GM21447 (cell line): ENCODE results near the gene LEMD1.
A peak's percentile ranks its signal among the peaks of the same experiment; 100 is the strongest.
"Not testable (repeated sequence)": the region's sequence is repeated elsewhere in the genome, so short reads cannot be mapped to it uniquely, and the experiment has no call there.

Source experiments
- ATAC-seq: cut with Tn5 transposase; IDR thresholded peaks from one replicate; pipeline ENCODE4 v1.9.1; 2021; ENCODE audit not compliant: unreplicated experiment

LEMD1 gene

GRCh38 chr1:205447457-205448341 lies 25.8 kb upstream of the LEMD1 start:
- no peak for ATAC-seq

GRCh38 chr1:205446828-205447227 lies 25.0 kb upstream of the LEMD1 start:
- ATAC-seq, result no peak

DNA sequence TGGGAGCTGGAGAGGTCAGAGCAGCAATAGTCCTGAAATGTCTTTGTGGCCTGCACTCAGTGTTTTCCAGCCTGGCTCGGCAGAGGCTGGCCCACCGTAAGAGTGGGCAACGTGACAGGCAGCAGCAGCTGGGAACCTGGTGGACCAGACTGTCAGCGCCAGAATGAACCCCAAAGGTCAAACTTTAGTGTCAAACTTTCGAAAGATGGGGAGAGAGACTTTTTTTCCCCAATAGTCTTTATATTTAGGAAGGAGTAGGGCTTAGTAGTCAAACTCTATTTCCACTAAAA lies 23.7 kb upstream of the LEMD1 start:
- no peak for ATAC-seq

DNA sequence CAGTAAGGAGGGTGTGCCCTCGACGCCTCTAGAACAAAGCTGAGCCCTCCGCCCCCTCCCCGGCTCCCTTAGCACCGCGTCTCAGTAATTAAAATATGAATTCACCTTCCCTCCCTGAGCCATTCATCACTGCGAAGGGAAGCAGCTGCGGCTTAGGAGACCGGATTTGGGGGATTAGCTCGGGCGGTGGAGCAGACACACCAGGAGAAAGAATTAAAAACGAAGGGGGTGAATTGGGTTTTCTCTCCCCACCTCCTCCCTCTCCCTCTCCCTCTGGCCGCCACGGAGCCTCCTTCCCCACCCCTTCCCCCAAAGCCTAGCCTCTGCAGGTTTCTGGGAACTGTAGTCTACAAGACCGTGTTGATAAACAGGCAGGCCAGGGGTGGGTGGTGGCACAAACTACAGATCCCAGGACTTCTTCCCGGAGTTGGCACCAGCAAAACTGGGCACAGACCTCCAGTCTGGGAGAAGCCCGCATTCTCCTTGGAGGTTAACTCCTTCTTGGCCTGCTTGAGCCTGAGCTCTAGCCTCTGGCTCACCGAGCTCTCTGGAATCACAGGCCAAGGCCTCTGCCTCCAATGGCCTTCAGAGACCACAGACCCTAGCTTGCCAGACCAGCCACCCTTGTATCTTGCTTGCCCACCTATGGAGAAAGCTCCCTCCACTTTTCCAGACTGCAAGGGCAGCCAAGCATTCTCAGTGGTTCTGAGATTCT lies 23.2 kb upstream of the LEMD1 start:
- ATAC-seq, result no peak

- no peak for ATAC-seq
These were observed 22.6 kb upstream of the LEMD1 start for GRCh38 chr1:205444300-205444930.

- ATAC-seq, result no peak
These were observed 21.9 kb upstream of the LEMD1 start for GRCh38 chr1:205443585-205444299.

DNA sequence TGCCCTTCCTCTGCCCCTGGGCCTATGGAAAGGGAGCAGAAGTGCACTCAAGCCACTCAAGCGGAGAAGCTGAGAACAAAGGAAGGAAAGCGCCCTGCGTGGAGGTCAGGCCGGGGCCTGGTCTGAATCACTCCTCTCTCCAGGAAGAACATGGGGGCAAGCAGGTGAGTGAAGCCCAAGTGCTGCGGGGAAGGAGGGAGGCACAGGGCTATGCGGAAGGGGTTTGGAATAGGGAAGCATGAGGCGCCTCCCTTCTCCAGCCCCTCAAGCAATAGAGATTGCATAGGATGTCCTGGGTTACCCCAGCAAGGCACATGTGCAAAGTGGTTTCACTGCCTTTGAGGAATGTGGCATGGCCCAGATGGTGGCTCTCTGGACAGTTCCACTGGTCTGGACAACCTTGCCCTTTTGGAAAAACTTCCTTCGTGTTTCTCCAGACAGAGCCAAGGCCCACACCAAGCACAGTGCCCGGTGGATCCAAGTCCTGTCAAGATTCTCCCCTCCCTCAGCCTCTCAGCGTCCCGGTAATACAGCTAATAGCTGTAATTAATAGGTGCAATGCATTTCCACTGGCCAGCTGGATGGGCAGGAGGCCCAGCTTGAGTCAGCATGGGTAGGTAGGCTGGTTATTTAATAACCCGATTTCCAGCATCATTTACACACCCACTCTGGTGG lies 20.3 kb upstream of the LEMD1 start:
- ATAC-seq, result no peak

- no peak for ATAC-seq
These were observed 19.8 kb upstream of the LEMD1 start for GRCh38 chr1:205441716-205442050.

DNA sequence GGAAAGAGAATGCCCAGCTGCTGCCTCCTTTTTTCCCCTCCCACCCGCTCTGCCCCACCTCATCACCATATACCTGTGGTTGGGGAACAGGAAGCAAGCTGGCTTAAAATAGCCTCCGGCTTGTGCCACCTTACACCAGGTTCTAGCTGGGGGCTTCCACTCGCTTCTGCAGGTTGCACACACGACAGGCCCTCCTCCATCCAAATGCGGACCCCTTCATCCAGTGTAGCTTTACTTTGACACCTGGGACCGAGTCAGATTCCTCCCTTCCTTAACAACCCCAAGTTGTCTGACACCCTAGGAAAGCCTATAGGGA lies 19.4 kb upstream of the LEMD1 start:
- no peak for ATAC-seq

DNA sequence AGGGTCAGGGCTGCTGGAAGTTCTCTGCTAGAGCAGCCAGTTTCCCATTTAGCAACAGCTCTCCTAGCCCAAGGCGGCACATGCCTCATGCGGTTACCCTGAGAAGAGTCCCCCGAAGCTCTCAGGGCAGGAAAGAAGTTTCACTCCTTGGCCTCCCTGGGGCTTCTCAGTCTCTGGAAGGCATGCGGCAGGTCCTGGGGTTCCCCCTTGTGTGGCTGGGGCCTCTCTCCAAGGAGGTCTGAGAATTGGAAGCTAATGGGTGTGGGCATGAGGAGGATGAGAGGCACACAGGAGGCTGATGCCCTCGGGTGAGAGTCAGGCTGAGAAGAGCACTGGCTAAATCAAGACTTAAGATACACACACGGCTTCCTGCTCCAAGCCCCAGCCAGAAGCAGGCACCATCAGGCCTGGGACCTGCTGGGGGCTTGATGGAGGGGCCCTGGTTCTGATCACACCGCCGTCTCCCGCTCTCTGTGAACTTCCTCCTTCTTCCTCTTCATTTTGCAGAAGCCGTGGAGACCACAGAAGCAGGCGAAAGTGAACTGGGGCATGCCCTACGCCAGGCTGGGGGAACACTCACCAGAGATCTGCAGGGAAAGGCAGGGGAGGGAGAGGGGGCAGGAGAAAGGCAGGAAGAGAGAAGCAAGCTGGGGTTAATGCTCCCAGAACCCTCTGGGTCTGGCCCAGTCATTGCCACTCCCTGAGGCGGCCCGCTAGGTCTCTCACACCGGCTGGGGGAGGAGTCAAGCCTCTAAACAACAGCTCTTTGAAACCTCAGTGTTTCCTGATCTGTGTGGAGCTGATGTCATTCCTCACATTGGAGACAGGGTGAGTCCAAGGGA lies 18.8 kb upstream of the LEMD1 start:
- peak; percentile 74 for ATAC-seq

- no peak for ATAC-seq
These were observed 18.2 kb upstream of the LEMD1 start for GRCh38 chr1:205440121-205440475.

GRCh38 chr1:205438213-205439158 lies 16.6 kb upstream of the LEMD1 start:
- no peak for ATAC-seq

DNA sequence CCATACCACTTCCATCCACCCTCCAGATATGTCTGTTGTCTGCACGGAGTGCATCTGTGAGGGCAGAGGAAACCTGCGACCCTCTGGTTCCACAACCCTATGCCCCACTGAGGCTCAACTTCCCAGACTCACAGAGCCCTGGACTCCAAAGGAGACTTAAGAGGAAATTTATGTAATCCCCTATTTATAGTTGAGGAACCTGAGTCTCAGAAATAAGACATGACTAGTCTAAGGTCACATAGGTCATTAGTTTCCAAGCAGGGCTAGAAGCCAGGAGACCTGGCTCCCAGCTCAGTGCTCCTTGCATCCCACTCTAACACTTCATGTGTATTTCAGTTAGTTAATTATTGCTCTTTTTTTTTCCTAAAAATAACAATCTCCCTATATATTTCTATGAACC lies 15.7 kb upstream of the LEMD1 start:
- no peak for ATAC-seq

DNA sequence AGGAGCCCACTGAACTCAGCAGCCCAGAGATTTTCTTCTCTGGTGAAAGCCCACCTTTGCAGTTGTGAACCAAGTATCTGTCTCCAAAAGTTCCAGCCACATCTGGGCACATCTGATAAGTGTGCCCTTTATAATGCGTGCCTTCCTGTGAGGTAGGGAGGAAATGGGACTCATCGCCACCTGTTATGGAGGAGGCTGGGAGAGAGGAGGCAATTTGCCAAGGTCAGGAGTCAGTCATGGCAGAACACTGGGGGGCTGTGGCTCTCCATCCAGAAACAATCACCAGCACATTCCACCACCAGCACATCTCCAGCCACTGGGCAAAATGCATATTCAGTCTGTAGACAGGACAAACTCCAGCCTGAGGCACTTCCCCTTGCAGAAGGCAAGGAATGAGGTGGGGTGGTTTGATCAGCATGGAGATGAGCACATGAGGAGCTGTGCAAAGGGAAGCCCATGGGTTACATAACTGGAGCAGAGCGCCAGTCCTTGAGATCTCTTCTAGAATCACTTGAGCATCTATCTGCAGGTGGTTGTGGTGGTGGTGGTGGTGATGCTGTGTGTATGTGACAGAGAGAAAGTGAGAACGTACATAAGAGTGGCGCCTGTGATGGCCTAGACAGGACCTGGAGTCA lies 15.0 kb upstream of the LEMD1 start:
- no peak for ATAC-seq

DNA sequence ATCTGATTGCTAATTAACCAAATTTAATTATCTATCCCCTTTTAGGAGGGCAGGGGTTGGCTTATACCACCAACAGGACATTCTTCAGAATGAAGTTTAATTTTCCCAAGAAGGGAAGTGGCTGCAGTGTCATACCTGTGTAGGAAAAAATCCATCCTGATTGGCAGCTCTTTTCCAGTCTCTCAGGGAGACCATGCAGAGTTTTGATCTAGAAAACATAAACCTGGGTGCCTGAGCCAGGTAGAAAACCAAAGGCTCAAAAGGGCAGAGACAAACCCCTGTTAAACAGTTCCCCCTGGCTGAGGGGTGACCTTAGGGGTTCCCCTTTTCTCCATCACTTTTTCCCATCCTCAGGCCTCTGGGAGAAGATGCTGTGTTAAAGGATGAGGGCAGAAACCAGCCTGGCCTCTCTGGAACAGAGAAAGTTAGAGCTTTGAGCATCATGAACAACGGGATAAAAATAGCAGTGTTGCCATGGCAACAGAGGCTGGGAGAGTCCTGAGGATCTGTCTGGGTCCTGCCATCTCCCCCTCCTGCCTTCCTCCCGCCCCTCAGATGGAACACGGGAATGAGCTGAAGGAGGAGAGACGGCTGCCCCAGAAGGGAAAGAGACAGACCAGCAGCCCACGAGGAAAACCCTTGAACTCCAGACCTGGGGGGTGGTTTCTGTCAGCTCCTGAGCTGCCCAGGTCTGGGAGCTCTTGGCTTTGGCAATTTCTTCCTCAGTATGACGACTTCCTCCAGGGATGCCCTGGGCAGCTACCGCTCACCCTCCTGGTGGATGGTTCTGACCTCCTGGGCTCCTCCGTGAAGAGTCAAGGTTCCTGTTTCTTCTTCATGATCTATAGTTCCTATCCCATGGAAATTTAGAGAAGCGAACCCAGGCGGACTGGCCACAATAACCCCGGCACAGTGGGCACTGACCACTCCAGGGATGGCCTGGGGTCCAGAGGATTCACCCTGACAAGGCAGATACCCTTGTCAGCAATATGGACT lies 14.0 kb upstream of the LEMD1 start:
- ATAC-seq, result no peak

GRCh38 chr1:205434738-205435137 lies 12.9 kb upstream of the LEMD1 start:
- no peak for ATAC-seq

GRCh38 chr1:205432692-205433091 lies 10.8 kb upstream of the LEMD1 start:
- not testable (repeated sequence) for ATAC-seq

DNA sequence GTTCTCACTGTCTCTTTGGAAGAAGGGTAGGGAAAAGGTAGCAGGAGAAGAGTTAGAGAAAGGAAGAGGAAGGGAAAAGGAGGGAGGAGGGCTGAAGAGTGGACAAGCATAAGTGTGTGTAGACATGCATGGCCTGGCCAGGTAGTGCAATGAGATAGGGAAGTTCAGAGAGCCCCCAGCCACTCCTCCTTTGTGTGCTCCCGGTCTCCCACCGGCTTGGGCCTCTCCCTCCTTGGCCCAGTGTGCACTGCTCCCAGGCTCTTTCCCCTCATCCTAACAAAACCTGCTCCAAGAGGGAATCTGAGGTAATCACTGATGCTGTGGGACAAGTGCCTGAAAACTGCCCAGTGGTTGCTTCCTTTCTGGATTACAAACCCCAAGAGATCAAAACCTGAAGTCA lies 10.3 kb upstream of the LEMD1 start:
- ATAC-seq, result no peak
